Stimulated activated CD4-positive, alpha-beta T cell treated with anti-CD3 and anti-CD28 coated beads, Interleukin-15, amount 100 ng/mL, for 1 hour (primary cell): ENCODE data around the gene PLXND1.
"Not testable (repeated sequence)": the region's sequence is repeated elsewhere in the genome, so short reads cannot be mapped to it uniquely, and the experiment has no call there.

Experiments used
- DNase-seq, 2 donors: peaks; one replicate each; pipeline ENCODE4 v3.0.0-alpha.2; 2020; ENCODE audit warnings: low read depth in 1 of 2, low spot score in 1 of 2

Gene PLXND1

GRCh38 chr3:129552287-129553050, 54.0 kb downstream of the PLXND1 start:
- no peak for DNase-seq

GRCh38 chr3:129549805-129550204, 56.7 kb downstream of the PLXND1 start:
- DNase-seq = no peak

GRCh38 chr3:129549006-129549800, 57.3 kb downstream of the PLXND1 start:
- no peak for DNase-seq

- no peak for DNase-seq
These were observed 58.1 kb downstream of the PLXND1 start for GRCh38 chr3:129548104-129548965.

DNA sequence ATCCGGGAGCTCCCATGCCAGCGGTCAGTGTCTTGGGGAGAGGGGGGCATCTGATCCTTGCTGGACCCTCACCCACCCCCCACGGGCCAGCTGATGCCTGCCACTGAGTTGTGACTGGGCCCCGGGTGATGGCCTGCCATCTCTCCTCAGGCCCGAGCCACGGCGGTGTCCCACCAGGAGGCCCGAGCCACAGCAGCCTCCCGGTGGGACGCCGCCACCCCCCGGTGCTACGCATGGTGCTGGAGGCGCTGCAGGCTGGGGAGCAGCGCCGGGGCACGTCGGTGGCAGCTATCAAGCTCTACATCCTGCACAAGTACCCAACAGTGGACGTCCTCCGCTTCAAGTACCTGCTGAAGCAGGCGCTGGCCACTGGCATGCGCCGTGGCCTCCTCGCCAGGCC, 59.2 kb downstream of the PLXND1 start:
- no peak for DNase-seq

DNA sequence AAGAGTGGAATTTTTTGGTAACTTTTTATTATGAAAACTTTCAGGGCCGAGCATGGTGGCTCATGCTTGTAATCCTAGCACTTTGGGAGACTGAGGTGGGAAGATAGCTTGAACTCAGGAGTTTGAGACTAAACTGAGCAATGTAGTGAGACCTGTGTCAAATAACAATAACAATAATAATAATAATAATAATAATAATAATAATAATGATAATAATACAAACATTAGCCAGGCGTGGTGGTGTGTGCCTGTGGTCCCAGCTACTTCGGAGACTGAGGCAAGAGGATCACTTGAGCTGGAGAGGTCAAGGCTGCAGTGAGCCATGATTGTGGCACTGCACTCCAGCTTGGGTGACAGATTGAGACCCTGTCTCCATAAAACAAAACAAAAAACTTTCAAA, 60.5 kb downstream of the PLXND1 start:
- not testable (repeated sequence) for DNase-seq

- DNase-seq = no peak
These were observed 62.5 kb downstream of the PLXND1 start for GRCh38 chr3:129543999-129544398.

- DNase-seq = no peak
These were observed 63.2 kb downstream of the PLXND1 start, which contains the start of gene H1-8 for GRCh38 chr3:129543156-129543790. Gene H1-8, plus strand, starts transcription at chr3:129543175. Its CDS starts 44 bp downstream, at chr3:129543219.

- no peak for DNase-seq
These were observed 63.7 kb downstream of the PLXND1 start for GRCh38 chr3:129542747-129543146.

- no peak for DNase-seq
These were observed 65.5 kb downstream of the PLXND1 start for GRCh38 chr3:129540776-129541516.

DNA sequence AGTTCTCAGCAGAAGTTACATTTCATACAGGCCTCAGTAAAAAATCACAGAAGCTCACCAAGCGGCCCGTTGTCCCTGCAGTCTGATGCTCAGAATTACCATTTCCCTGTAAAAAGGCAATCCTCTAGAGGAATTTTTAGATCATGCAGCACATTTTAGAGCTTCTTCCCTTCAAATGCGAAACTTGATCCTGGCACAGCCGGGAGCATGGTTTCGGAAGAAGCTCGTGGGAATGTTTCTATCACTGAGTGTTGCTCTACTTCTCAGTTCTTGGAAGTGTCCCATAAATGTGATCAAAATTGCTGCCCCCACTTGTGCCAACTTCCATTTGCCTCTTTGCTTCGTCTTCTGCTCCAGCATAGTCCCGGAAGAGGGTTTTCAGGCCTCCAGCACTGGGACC, 67.3 kb downstream of the PLXND1 start:
- DNase-seq = no peak

DNA sequence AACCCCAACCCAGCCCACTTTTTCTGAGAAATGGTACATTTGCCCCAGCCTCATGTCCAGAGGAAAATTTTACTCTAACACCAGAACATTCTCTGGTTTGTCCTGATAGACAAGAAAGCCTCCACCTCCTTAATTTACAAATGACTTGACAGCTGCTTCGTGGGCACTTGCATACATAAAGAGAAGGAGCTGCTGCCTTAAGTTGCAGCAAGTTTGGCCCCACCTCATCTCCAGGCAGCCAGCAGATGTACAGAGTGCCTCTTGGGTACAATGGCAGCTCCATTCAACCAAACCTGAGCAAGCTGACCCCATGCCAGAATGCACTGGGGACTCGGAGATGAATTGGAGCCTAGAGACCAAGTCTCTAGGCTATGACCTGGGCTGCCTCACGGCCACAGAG, 69.7 kb downstream of the PLXND1 start:
- no peak for DNase-seq

DNA sequence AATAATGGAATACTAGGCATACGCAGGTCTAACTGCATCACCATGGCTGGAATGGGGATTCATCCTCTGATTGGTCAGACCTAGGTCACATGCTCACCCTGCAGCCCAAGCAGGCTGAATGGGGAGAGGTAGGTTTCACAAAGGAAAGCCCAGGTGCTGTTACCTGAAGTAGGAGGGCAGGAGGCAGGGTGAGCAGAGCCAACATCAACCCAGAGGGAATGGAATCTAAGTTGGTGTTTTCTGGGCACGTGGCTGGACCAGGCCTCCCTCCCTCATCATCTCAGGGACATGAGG, 70.2 kb downstream of the PLXND1 start:
- no peak for DNase-seq

GRCh38 chr3:129535075-129535474, 71.4 kb downstream of the PLXND1 start:
- DNase-seq = no peak

- DNase-seq = no peak
These were observed 71.9 kb downstream of the PLXND1 start for GRCh38 chr3:129534428-129535027.

- no peak for DNase-seq
These were observed 73.1 kb downstream of the PLXND1 start for GRCh38 chr3:129533406-129533805.

DNA sequence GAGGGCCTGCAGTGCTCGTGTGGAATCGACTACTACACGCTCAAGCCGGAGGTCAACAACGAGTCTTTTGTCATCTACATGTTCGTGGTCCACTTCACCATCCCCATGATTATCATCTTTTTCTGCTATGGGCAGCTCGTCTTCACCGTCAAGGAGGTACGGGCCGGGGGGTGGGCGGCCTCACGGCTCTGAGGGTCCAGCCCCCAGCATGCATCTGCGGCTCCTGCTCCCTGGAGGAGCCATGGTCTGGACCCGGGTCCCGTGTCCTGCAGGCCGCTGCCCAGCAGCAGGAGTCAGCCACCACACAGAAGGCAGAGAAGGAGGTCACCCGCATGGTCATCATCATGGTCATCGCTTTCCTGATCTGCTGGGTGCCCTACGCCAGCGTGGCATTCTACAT, 74.2 kb downstream of the PLXND1 start:
- DNase-seq = no peak

GRCh38 chr3:129531699-129532098, 74.8 kb downstream of the PLXND1 start:
- DNase-seq = no peak

DNA sequence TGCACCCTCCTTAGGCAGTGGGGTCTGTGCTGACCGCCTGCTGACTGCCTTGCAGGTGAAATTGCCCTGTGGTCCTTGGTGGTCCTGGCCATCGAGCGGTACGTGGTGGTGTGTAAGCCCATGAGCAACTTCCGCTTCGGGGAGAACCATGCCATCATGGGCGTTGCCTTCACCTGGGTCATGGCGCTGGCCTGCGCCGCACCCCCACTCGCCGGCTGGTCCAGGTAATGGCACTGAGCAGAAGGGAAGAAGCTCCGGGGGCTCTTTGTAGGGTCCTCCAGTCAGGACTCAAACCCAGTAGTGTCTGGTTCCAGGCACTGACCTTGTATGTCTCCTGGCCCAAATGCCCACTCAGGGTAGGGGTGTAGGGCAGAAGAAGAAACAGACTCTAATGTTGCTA, 75.7 kb downstream of the PLXND1 start:
- no peak for DNase-seq

GRCh38 chr3:129530251-129530791, 76.2 kb downstream of the PLXND1 start:
- DNase-seq = no peak
